T-helper 2 cell treated with Interferon-gamma antibody and Interleukin-4, amounts not matched to agents 100 ng/mL and 5 ng/mL, for 36 hours (primary cell): ENCODE measurements around the gene FIBCD1. TPM values are rescaled to one million over a fixed set of nuclear protein-coding genes. Genes with fewer than 3 reads are reported as not detected.

ENCODE experiments used
- intact Hi-C: fragments of 100-400 bp; cut with micrococcal nuclease; formaldehyde crosslinking; loops from one replicate; pipeline ENCODE4 v1.15.1; 2023
- total RNA-seq: library from RNA; stranded (reverse); gene quantifications from 2 replicates; pipeline ENCODE4 v1.2.3, GENCODE V29; 2022

The FIBCD1 gene
- total RNA-seq, 1 donor from 2014 or later = not detected

- intact Hi-C loops = loop anchor here (1.0 kb wide), 2 partner anchors 92 to 155 kb away; no protein-coding TSS in a partner anchor
Measured at GRCh38 chr9:130862747-130863146, 76.3 kb downstream of the FIBCD1 start.

GRCh38 chr9:130862217-130862616 is 76.8 kb downstream of the FIBCD1 start:
- intact Hi-C loops = no loop called here

GRCh38 chr9:130861372-130862180 is 77.5 kb downstream of the FIBCD1 start:
- intact Hi-C loops = no loop called here

- intact Hi-C loops = no loop called here
Measured at GRCh38 chr9:130860458-130861316, 78.4 kb downstream of the FIBCD1 start.

GRCh38 chr9:130858739-130859705 is 80.0 kb downstream of the FIBCD1 start:
- intact Hi-C loops = no loop called here

GRCh38 chr9:130857864-130858738 is 80.9 kb downstream of the FIBCD1 start:
- intact Hi-C loops = no loop called here

GRCh38 chr9:130856474-130856873 is 82.6 kb downstream of the FIBCD1 start:
- intact Hi-C loops = no loop called here

GRCh38 chr9:130854835-130855234 is 84.2 kb downstream of the FIBCD1 start:
- intact Hi-C loops = no loop called here

GRCh38 chr9:130854092-130854491 is 85.0 kb downstream of the FIBCD1 start:
- intact Hi-C loops = no loop called here

- intact Hi-C loops = no loop called here
Measured at GRCh38 chr9:130852801-130853200, 86.2 kb downstream of the FIBCD1 start.

Other genes with a start within 250 kb of the FIBCD1 start
- 72.8 and 74.1 TPM in 2 replicates for gene EXOSC2, start 245.5 kb downstream of the FIBCD1 start, total RNA-seq
- 31.9 and 35.4 TPM in 2 replicates for gene ABL1, start 104.0 kb downstream of the FIBCD1 start, total RNA-seq
- not detected in 2 replicates for gene QRFP, start 42.4 kb downstream of the FIBCD1 start, total RNA-seq
- 0.05 and 0.07 TPM in 2 replicates for gene LAMC3, start 69.9 kb upstream of the FIBCD1 start, total RNA-seq
- gene AIF1L, start 157.3 kb upstream of the FIBCD1 start, total RNA-seq = 0.25 and 0.32 TPM in 2 replicates
- gene NUP214, start 186.3 kb upstream of the FIBCD1 start, total RNA-seq = 79.7 and 80.3 TPM in 2 replicates